Measurements from ENCODE around the gene SLC24A3.

Gene SLC24A3

DNA sequence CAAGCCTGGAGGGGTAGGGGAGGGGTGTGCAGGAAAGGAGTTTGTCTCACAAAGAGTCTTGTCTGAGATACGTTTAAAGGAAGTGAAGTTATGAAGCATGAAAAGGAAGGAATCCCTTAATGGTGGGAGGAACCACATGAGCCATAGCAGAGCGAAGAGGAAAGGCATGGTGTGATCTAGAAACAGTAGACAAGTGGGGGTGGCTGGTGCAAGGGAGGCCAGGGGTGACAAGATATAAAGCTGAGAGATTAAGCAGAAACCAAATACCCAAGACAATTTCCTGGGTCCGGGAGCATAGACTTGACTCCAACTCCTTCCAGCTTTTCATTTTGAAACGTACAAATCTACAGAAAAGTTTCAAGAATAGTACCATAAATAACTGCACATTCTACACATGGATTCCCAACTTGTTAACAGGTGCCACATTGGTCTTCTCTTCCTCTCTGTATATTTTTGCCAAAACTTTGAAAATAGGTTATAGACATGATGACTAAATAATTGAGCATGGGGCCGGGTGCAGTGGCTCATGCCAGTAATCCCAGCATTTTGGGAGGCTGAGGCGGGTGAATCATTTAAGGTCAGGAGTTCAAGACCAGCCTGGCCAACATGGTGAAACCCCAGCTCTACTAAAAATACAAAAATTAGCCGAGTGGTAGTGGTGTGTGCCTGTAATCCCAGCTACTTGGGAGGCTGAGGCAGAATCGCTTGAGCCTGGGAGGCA lies 211.6 kb downstream of the SLC24A3 start:
- Histone ChIP-seq H3K9me3 (ENCODE audit: insufficient read depth, low read depth, low read length) (no peaks in the 10 kb centered on the region), H2AFZ (ENCODE audit: low read length) (peak overlapping the region; percentile 30), H3K27me3 (ENCODE audit: insufficient read depth, low read length, poor library complexity, severe bottlenecking) (no peaks in the 10 kb centered on the region), H3K4me3 (ENCODE audit: low read length, poor library complexity, severe bottlenecking) (peak overlapping the region; percentile 40), H3F3A (ENCODE audit: low read depth) (no peaks in the 10 kb centered on the region), H3K79me2 (ENCODE audit: insufficient read depth, low read length) (no peaks in the 10 kb centered on the region), H3K36me3 (ENCODE audit: insufficient read depth, low read length) (no peaks in the 10 kb centered on the region), H3K9ac (ENCODE audit: low read depth, low read length, poor library complexity, severe bottlenecking) (peak overlapping the region; percentile 68), H4K20me1 (ENCODE audit: insufficient read depth, low read length, poor library complexity, severe bottlenecking) (no peaks in the 10 kb centered on the region), H3K4me2 (ENCODE audit: low read depth, low read length, poor library complexity, severe bottlenecking) (peak overlapping the region; percentile 70), H3K9me2 (replicated peaks; ENCODE audit: low read depth, low read length) (no peaks in the 10 kb centered on the region), H3K4me1 (ENCODE audit: insufficient read depth, low read length, poor library complexity, severe bottlenecking) (peaks cover 49% of the 10 kb centered on the region)
- no peak for TF ChIP-seq EZH2phosphoT487 (IDR thresholded peaks at IDR 0.05; ENCODE audit: borderline replicate concordance)
- TF ChIP-seq, protein P1, sequence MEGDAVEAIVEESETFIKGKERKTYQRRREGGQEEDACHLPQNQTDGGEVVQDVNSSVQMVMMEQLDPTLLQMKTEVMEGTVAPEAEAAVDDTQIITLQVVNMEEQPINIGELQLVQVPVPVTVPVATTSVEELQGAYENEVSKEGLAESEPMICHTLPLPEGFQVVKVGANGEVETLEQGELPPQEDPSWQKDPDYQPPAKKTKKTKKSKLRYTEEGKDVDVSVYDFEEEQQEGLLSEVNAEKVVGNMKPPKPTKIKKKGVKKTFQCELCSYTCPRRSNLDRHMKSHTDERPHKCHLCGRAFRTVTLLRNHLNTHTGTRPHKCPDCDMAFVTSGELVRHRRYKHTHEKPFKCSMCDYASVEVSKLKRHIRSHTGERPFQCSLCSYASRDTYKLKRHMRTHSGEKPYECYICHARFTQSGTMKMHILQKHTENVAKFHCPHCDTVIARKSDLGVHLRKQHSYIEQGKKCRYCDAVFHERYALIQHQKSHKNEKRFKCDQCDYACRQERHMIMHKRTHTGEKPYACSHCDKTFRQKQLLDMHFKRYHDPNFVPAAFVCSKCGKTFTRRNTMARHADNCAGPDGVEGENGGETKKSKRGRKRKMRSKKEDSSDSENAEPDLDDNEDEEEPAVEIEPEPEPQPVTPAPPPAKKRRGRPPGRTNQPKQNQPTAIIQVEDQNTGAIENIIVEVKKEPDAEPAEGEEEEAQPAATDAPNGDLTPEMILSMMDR (conservative IDR thresholded peaks at IDR 0.05; ENCODE audit: low read length), result no peak

DNA sequence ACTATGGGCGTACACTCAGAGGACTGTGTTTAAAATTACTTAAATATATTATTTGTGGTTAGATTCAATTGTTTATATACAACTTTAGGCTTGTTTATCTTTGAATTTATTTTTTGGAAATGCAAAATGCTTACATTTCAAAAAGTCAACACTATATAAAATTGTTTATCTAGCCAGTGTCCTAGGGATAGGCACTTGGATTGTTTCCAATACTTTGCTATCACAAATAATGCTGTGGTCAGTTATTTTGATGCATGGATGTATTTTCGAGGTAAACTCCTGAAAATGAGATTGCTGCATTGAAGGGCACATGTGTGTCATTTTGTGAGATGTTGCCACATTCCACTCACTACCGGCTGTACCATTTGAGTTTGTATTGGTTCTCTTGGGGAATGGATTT lies 213.9 kb downstream of the SLC24A3 start:
- TF ChIP-seq, protein P1 (conservative IDR thresholded peaks at IDR 0.05; ENCODE audit: low read length), result no peak
- Histone ChIP-seq H3K36me3 (ENCODE audit: insufficient read depth, low read length) (no peaks in the 10 kb centered on the region), H3K4me1 (ENCODE audit: insufficient read depth, low read length, poor library complexity, severe bottlenecking) (peaks cover 54% of the 10 kb centered on the region), H3K4me3 (ENCODE audit: low read length, poor library complexity, severe bottlenecking) (no peak overlapping the region), H3K79me2 (ENCODE audit: insufficient read depth, low read length) (no peaks in the 10 kb centered on the region), H3K4me2 (ENCODE audit: low read depth, low read length, poor library complexity, severe bottlenecking) (no peak overlapping the region), H3K27me3 (ENCODE audit: insufficient read depth, low read length, poor library complexity, severe bottlenecking) (no peaks in the 10 kb centered on the region), H2AFZ (ENCODE audit: low read length) (no peak overlapping the region), H3K9me3 (ENCODE audit: insufficient read depth, low read depth, low read length) (no peaks in the 10 kb centered on the region), H3K9me2 (replicated peaks; ENCODE audit: low read depth, low read length) (no peaks in the 10 kb centered on the region), H3K9ac (ENCODE audit: low read depth, low read length, poor library complexity, severe bottlenecking) (no peak overlapping the region), H3F3A (ENCODE audit: low read depth) (no peaks in the 10 kb centered on the region), H4K20me1 (ENCODE audit: insufficient read depth, low read length, poor library complexity, severe bottlenecking) (no peaks in the 10 kb centered on the region)

DNA sequence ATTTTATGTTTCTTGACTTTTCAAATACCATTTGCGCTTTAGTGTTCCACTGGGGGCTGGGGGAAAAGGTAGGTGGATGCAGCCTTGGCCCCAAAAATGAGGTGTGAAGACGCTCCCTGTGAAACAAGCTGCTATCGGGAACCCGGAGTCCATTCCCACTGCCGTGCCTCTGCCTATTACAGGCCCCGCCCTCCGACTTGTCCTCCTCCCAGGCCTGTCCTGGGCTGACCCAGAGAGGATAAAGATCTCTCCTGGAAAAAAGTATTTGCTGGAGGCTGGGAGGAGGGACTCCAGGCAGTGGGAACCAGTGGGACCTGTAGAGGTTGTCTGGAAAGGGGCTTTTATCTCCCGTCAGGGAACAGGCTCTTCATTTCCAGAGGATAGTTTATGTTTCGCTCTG lies 215.0 kb downstream of the SLC24A3 start:
- no peak overlapping the region for H3K4me2 ChIP-seq (ENCODE audit: low read depth, low read length, poor library complexity, severe bottlenecking)
- no peaks in the 10 kb centered on the region for H3K36me3 ChIP-seq (ENCODE audit: insufficient read depth, low read length)
- no peaks in the 10 kb centered on the region for H4K20me1 ChIP-seq (ENCODE audit: insufficient read depth, low read length, poor library complexity, severe bottlenecking)
- H3K9me3 ChIP-seq (ENCODE audit: insufficient read depth, low read depth, low read length), result no peaks in the 10 kb centered on the region
- H3K4me3 ChIP-seq (ENCODE audit: low read length, poor library complexity, severe bottlenecking), result no peak overlapping the region
- TF ChIP-seq, protein P1 (conservative IDR thresholded peaks at IDR 0.05; ENCODE audit: low read length), result no peak
- no peak for TF ChIP-seq EZH2phosphoT487 (IDR thresholded peaks at IDR 0.05; ENCODE audit: borderline replicate concordance)
- no peaks in the 10 kb centered on the region for H3K9me2 ChIP-seq (replicated peaks; ENCODE audit: low read depth, low read length)
- no peaks in the 10 kb centered on the region for H3K27me3 ChIP-seq (ENCODE audit: insufficient read depth, low read length, poor library complexity, severe bottlenecking)
- no peaks in the 10 kb centered on the region for H3F3A ChIP-seq (ENCODE audit: low read depth)
- peaks cover 44% of the 10 kb centered on the region for H3K4me1 ChIP-seq (ENCODE audit: insufficient read depth, low read length, poor library complexity, severe bottlenecking)
- H3K79me2 ChIP-seq (ENCODE audit: insufficient read depth, low read length), result no peaks in the 10 kb centered on the region
- H3K9ac ChIP-seq (ENCODE audit: low read depth, low read length, poor library complexity, severe bottlenecking), result no peak overlapping the region
- 0 out of 2 replicates have a peak overlapping the region, but pooled peaks have one; percentile 22 for H2AFZ ChIP-seq (ENCODE audit: low read length)
